Epidermal melanocyte (primary cell): ENCODE measurements around the gene TLR3.
"Not testable (repeated sequence)": the region's sequence is repeated elsewhere in the genome, so short reads cannot be mapped to it uniquely, and the experiment has no call there.

Experiments used
- DNase-seq: peaks from one replicate; pipeline ENCODE4 v3.0.0; 2011; ENCODE audit warnings: low spot score; ENCODE audit not compliant: insufficient read length

Gene TLR3

GRCh38 chr4:186068581-186069348 lies at the start of gene TLR3:
Gene TLR3, plus strand, starts transcription at chr4:186069156. Its CDS starts 7,464 bp downstream, at chr4:186076620.
- no peak for DNase-seq

- DNase-seq: no peak
Observed at GRCh38 chr4:186019269-186019668, 49.7 kb upstream of the TLR3 start.

- DNase-seq: no peak
Observed at GRCh38 chr4:186020106-186020792, 48.7 kb upstream of the TLR3 start.

DNA sequence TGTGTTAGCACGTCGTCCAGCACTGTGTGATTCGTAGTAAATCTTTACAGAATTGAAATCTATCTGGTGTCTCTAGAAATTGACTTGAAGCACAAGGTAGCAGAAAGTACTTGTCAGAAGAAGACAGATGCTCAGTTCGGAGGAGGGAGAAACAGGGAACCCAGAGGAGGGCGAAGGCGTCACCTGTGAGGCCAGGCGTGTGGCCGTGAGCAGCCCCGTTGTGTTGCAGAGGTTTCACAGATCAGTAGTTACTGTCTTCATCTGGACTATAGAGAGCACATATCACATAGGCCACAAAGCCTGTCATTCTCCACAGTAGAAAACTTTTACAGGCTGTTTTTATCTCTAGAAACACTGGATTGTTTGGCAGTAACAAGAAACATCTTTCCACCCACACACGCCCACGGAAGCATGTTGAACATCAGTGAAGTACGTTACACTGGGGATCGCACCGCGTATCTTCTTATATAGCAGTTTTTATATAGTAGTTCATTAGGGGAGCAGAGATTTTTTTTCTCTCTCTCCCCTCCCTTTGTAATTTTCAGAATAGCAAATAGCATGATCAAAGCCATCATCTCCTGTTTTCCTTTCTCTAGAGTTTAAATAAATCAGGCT lies 48.1 kb upstream of the TLR3 start:
- no peak for DNase-seq

DNA sequence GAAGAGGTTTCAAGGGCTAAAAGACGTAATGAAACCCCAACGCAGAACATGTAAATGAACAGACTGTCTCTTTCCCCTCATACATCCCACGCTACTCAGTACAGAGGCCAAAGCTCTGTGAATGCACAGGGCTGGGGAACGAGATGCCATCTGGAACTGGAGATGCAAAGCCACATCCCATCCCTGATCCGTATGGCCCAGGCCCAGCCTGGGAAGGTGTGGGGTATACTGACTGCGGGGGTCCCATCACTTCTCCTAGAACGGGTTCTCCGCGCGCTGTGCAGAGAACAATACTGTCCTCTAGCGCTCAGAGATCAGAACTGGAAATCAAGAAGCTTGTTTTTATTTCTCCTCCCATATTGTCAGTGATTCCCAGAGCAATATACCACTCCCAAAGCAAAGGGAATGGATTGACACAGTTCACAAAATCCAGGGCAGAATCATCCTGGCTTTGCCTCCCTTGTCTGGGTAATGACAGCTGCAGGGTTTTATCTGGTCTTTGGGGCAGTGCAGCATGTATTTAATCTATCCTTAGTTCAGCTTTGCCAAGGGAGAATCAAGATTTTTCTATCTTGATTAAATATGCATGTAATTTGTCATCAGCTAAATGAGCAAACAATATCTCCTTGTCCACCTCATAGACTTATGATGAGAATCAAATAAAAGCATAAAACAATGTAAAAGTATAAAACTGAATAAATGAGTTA lies 47.3 kb upstream of the TLR3 start:
- DNase-seq: peak; percentile 59

GRCh38 chr4:186023975-186024374 lies 45.0 kb upstream of the TLR3 start:
- no peak for DNase-seq

- DNase-seq: no peak
Observed at GRCh38 chr4:186024637-186025407, 44.1 kb upstream of the TLR3 start.

DNA sequence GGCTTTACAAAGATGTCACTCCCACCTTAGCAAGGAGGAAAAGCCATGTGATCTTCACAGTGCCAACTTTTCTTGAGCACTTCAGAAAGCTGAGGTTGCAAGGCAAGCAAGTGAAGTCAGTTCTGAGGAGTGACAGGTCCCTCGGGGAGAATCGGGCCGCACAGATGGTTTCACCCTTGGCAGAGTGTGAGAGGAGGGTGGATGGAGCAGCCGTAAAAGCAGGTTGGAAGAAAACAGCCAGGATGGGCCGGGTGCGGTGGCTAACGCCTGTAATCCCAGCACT lies 43.6 kb upstream of the TLR3 start:
- no peak for DNase-seq

- DNase-seq: no peak
Observed at GRCh38 chr4:186027405-186027804, 41.6 kb upstream of the TLR3 start.

GRCh38 chr4:186029571-186030398 lies 39.2 kb upstream of the TLR3 start:
- DNase-seq: no peak

DNA sequence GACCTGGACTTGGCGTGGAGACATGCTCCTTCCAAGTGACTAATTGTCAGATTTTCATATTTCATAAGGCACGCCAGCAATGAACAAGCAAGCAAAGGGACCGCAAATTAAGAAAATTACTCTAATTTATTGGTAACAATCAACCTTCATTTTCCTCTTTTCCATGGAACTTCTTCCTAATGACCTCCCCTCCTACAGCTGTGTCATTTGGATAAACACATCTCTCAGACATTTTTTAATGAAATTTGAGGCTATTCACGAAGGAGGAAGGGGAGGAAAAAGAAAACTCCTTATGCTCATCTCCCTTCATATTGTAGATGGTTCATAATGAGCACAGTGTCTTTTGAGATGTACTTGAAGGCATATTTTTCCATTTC lies 38.6 kb upstream of the TLR3 start:
- DNase-seq: no peak

DNA sequence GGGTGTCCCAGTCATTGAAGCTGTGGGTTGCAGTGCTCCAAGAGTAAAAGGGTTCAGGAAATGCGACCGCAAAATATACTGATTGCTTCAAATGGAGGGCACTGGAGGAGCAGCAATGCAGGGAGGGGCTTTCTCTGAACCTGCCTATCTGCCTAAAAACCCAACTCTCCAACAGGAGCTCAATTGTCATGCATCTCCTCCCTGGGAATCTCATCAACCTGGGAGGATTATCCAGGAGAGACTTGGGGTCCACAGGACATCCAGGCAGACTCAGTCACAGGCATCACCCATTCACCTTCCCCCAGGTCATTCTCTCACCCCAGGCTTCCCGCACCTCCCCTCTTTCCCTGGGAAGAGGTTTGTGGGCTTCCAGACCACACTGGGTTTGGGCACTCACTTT lies 38.2 kb upstream of the TLR3 start:
- DNase-seq: no peak

DNA sequence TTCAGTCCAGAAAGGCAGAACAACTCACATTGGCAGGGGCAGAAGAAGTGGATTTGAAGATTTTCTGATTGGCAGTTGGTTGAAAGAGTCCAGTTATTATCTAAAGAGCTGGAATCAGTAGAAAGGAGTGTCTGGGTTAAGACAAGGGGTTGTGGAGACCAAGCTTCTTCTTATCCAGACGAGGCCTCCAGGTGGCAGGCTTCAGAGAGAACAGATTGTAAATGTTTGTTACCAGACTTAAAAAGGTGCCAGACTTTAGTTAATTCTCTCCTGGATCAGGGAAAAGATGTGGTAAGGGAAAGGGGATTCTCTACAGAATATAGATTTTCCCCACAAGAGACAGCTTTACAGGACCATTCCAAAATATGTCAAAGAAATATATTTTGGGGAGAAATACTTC lies 36.7 kb upstream of the TLR3 start:
- DNase-seq: no peak

- DNase-seq: no peak
Observed at GRCh38 chr4:186033027-186033426, 35.9 kb upstream of the TLR3 start.

GRCh38 chr4:186034613-186035012 lies 34.3 kb upstream of the TLR3 start:
- not testable (repeated sequence) for DNase-seq

DNA sequence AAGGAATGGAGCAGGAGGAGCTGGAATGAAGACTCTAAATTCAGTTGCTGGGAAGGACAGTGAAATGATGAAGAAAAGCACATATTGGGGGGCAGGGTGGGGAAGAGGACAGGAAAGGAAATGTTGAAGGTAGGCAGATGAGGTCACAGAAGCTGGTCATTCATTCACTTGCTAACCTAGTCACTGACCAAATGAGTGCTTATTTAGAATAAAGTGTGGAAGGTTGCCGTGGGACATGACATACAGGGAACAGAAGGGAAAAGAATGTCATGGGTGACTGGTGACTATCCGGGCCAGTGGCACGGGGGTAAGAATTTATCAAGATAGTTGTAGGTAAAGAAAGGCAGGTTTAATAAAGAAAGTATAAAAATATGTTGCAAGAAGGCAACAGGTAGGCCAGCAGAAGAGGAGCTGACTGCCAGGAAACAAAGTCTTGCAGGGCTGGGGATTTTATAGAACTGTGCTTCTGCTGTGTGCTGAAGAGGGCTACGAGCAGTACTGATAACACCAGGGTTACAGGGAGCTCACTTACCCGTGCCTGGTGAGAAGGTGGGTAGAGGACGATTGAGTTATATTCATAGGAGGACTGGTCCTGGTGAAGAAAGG lies 31.9 kb upstream of the TLR3 start:
- DNase-seq: no peak

DNA sequence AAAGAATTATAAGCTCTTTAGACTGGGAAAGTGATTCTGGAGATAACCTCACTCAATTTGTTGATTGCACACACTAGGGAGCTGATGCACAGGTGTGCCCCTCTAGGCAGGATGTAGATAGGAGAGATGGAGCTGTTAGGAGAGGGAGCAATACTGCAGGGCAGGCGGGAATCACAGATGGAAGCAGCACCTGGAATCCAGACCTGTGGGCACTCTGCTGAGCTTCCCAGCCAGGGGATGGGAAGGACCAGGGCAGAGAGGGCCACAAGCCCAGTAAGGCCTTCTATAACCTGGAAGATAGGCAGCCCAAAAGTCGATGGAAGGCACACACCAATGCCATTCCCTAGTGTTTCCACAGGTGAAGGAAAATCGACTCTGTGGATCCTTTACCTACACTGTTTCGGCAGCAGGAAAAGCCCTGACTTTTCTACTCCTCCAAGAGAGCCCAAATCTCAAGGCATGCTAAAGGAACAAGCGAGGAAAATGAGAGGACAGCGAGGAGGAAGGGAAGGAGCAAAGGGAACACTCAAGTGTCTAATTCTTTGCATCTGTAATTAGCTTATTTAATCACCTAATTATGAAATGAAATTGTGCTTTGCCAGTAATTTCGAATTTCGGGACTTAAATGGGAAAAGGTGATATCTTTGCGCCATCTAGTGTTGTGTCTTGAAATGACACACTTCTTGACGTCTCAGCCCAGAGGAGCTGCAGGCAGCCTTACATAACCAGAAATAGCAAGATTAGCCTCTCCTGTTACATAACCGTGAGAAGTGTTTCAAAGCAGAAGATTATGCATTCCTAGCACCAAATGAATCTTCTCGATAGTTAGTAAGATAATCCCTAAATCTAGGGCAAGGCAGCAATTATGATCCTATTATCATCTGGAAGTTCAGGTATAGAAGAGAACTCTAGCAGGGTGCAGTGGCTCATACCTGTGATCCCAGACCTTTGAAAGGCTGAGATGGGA lies 31.0 kb upstream of the TLR3 start:
- peak; percentile 54 for DNase-seq

GRCh38 chr4:186039697-186040096 lies 29.3 kb upstream of the TLR3 start:
- DNase-seq: no peak

GRCh38 chr4:186040316-186040715 lies 28.6 kb upstream of the TLR3 start:
- DNase-seq: no peak
